HG02763 (cell line): Measurements from ENCODE around the gene DYNLT5.
A peak's percentile ranks its signal among the peaks of the same experiment; 100 is the strongest.
"Not testable (repeated sequence)": the region's sequence is repeated elsewhere in the genome, so short reads cannot be mapped to it uniquely, and the experiment has no call there.

ENCODE experiments used
- ATAC-seq: cut with Tn5 transposase; IDR thresholded peaks from one replicate; pipeline ENCODE4 v1.9.1; 2021; ENCODE audit warnings: mild to moderate bottlenecking, moderate library complexity; ENCODE audit not compliant: unreplicated experiment

The DYNLT5 gene

DNA sequence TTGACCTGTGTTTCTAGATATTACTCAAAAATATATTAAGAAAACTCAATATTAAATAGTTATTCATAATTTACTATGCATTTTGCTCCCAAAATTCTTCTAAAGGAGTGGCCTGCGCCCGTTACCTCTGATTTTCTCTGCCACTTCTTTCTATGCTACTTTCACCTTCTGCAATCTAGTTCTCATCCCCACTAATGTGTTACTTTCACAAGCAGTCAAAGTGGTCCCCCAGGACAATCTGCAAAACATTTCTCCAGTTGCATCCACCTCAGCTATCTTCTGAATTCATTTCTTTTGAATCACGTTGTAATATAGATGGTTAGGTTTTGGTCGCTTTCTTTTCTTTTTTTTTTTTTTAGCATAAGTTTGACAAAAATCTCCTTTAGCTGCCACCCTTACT, 35.4 kb downstream of the DYNLT5 start:
- no peak for ATAC-seq

DNA sequence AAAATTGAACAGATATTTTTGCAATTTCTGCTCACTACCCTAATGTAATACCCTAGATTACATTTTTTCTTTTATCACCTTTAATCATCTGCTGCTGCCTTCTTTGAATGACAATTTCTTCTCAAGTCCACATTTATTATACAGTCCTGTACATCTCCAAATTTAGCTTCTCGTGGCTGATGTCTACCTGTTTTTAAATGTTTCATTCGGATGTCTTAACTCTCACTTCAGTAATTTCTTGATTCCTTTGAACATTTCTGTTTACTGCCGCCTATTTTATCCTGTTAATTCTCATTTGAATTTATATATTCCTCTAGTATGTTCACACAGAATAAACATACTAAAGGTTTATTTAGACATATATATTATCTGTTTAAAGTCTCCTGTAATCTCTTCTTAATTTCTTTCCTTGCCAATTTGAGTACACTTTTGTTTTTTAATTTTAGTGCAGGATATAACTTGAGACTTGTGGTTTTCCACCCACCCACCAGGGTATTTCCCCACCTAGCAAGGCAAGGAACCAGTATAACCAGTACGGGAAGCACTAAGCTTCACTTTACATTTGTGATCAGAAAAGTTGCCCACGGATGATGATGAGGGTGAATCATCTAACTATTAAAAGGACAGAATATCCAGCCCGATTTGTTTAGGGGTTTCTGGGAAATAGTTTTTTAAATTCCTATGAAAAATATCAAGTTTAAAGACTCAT, 36.1 kb downstream of the DYNLT5 start:
- peak; percentile 78 for ATAC-seq

DNA sequence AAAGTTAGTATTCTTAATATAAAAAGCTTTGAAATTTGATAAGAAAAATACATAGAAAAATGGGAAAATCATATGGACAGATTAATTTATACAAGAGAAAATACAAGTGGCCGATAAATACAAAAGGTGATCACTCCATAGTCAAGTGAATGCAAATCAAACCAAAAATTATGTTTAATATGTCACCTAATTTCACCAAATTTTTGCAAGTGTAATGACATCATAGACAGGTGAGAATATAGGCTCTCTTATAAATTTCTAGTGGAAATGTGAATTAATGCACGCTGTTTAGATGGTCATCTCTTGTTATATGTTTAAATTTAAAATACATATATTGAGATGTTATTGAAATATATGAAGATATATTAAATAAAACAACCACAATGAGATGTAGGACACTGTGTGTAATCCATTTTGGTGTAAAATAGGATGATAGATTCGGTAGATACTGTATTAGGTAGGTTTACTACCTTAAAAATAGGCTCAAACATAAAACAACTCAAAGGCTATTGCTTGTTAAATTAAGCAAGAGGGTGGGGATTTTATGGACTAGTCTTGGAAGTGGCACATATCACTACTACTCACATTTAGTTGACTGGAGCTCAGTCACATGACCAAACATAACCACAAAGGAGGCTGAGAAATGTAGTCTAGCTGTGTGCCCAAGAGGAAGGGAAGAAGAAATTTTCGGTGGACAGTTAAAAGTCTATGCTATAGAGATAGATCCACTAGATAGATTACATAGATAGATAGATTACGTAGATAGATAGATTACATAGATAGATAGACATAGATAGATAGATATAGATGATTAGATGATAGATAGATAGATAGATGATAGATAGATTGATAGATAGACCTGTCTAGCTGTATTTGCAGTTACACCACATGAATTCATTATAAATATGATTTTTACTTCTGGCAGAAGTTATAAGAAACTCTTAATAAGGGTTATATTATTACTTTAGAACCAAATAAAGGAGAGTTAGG, 39.7 kb downstream of the DYNLT5 start:
- ATAC-seq = no peak

DNA sequence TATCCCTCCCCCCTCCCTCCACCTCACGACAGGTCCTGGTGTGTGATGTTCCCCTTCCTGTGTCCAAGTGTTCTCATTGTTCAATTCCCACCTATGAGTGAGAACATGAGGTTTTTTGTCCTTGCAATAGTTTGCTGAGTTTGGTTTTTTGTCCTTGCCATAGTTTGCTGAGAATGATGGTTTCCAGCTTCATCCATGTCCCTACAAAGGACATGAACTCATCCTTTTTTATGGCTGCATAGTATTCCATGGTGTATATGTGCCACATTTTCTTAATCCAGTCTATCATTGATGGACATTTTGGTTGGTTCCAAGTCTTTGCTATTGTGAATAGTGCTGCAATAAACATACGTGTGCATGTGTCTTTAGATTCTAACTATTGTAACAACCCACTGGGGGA, 43.6 kb downstream of the DYNLT5 start:
- ATAC-seq = not testable (repeated sequence)

DNA sequence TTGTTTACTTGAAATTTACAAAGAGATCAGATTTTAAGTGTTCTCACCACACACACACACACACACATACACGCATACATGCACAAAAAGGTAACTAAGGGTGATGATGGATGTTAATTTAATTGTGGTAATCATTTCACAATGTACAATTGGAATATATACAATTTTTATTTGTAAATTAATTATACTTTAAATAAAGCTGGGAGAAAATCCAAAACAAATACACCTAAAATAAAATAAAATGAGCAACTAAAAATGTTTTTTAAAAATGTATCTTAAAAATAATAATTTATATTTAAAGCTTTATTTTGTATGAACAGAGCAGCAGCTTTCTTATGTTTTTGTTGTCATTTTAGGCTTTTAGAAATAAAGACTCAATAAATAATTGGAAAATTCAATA, 57.0 kb downstream of the DYNLT5 start:
- no peak for ATAC-seq

DNA sequence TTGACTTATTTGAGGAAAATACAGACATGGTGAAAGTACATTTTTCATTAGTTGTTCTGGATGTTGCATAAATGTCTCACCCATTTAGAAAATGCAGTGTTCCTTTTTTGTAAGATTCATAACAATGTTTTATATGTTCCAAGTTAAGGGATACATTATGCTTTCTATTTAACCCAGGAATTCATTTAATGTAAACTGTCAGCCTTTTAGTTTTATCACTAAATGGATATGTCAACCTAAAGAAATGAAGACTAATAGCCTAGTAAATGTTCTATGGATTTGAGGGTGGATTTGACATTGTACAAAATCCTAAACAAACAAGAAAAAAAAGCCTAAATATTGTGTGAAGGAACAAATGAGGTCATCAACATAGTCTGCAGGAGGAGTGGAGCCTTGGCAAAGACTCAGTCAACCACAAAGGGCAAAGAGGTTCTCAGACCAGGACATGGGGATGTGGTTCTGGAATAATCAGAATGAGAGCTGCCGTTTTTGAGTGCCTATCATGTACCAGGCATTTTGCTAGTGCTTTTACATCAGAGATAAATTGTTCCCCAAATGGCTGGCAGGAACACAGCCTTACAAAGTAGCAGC, 57.6 kb downstream of the DYNLT5 start:
- ATAC-seq = no peak

DNA sequence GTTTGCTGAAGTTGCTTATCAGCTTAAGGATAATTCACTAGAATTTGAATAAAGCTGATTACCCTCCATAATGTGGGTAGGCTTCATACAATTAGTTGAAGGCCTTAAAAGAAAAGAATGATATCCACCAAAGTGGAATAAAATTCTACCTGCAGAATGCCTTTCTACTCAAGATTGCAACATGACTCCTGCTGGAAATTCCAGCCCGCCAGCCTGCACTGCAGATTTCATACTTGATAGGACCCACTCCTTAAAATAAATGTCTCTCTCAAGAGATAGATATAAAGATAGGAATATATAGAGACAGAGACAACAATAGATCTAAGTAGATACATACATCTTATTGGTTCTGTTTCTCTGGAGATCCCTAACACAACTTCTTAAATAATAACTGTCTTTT, 72.5 kb downstream of the DYNLT5 start:
- no peak for ATAC-seq
